Panc1 (cell line): ENCODE measurements around the gene DFFA. TPM values are rescaled to one million over a fixed set of nuclear protein-coding genes. Genes with fewer than 3 reads are reported as not detected.
"Not testable (repeated sequence)": the region's sequence is repeated elsewhere in the genome, so short reads cannot be mapped to it uniquely, and the experiment has no call there.

Experiments used
- ATAC-seq: fragments of 200-7000 bp; cut with Tn5 transposase; 2 replicates; pipeline ENCODE4 v1.9.1; 2020; ENCODE audit warnings: mild to moderate bottlenecking, moderate library complexity
- BruUV-seq: library from RNA; stranded (reverse); fragments of 400-500 nt; replicated peaks from 2 replicates; lab custom pipeline; 2021; lab: Mats Ljungman, UMichigan
- CTCF ChIA-PET: fragments of 300-600 bp; sonication (Branson Sonifier 250); formaldehyde crosslinking; loops from one replicate; lab custom pipeline; 2022; ENCODE audit warnings: antibody characterized with exemption; lab: Charles Lee
- POLR2A ChIA-PET: fragments of 300-600 bp; sonication (Branson Sonifier 250); formaldehyde crosslinking; loops from one replicate; lab custom pipeline; 2022; ENCODE audit warnings: antibody characterized with exemption; lab: Charles Lee
- DNase-seq: peaks from one replicate; pipeline ENCODE4 v3.0.0-alpha.2; 2010; ENCODE audit warnings: low read depth, low spot score
- H3K27ac ChIP-seq: 2 replicates; pipeline ENCODE4 v1.5.1; 2011; ENCODE audit warnings: mild to moderate bottlenecking, low read length, inconsistent platforms
- H3K27me3 ChIP-seq: fragments of 200-500 bp; sonication (Bioruptor generic); 2 replicates; pipeline ENCODE4 v1.6.0; 2014; ENCODE audit warnings: low read length, inconsistent platforms; ENCODE audit not compliant: control insufficient read depth, insufficient read depth
- H3K36me3 ChIP-seq: fragments of 200-500 bp; sonication (Bioruptor generic); 2 replicates; pipeline ENCODE4 v1.5.1; 2014; ENCODE audit warnings: inconsistent platforms, mild to moderate bottlenecking, low read length, moderate library complexity; ENCODE audit not compliant: control insufficient read depth, insufficient read depth
- H3K4me1 ChIP-seq: 2 replicates; pipeline ENCODE4 v1.5.1; 2011; ENCODE audit warnings: inconsistent platforms, mild to moderate bottlenecking, low read length, moderate library complexity; ENCODE audit not compliant: control insufficient read depth, insufficient read depth
- H3K4me3 ChIP-seq, 2 experiments: 2 replicates each; pipeline ENCODE4 v1.5.1; 2011 to 2012; ENCODE audit warnings: low read depth in 2 of 2, low read length in 2 of 2, mild to moderate bottlenecking in 2 of 2, inconsistent platforms in 1 of 2, moderate library complexity in 1 of 2
- H3K9me3 ChIP-seq: fragments of 200-500 bp; sonication (Bioruptor generic); 2 replicates; pipeline ENCODE4 v1.5.1; 2014; ENCODE audit warnings: low read depth, mild to moderate bottlenecking, inconsistent platforms, low read length, moderate library complexity; ENCODE audit not compliant: control insufficient read depth, insufficient read depth
- POLR2AphosphoS5 ChIP-seq: IDR thresholded peaks from 2 replicates; pipeline ENCODE4 v1.6.1; 2012; ENCODE audit warnings: mild to moderate bottlenecking, low read depth, low read length, moderate library complexity
- SIN3A ChIP-seq: IDR thresholded peaks from 2 replicates; pipeline ENCODE4 v1.6.1; 2012; ENCODE audit warnings: low read depth, mild to moderate bottlenecking, low read length, moderate library complexity, borderline replicate concordance; ENCODE audit not compliant: insufficient read depth
- TCF7L2 ChIP-seq: IDR thresholded peaks from 2 replicates; pipeline ENCODE4 v1.6.1; 2011; ENCODE audit warnings: mild to moderate bottlenecking, low read depth, low read length, inconsistent platforms
- in situ Hi-C: cut with HindIII; loops from 2 replicates; pipeline ENCODE4 v1.10.0; 2016; ENCODE audit warnings: low sequenced_read_pairs, low pct_unique_long_range_greater_than_20kb
- intact Hi-C: fragments of 100-400 bp; cut with micrococcal nuclease; formaldehyde crosslinking; loops from one replicate; pipeline ENCODE4 v1.10.0; 2022; ENCODE audit not compliant: unreplicated experiment
- total RNA-seq: library from RNA; stranded (reverse); gene quantifications from one replicate; pipeline ENCODE4 v1.2.1, GENCODE V29; 2021; ENCODE audit not compliant: unreplicated experiment
- TF ChIP-seq, protein P1 (sequence below): fragments of 450-650 bp; IDR thresholded peaks from 2 replicates; pipeline ENCODE4 v1.5.1; 2017; ENCODE audit warnings: mild to moderate bottlenecking
- TF ChIP-seq, protein P2 (sequence below), 2 experiments: IDR thresholded peaks; 2 replicates each; pipeline ENCODE4 v1.6.1; 2011 to 2012; ENCODE audit warnings: low read depth in 2 of 2, control low read depth in 1 of 2, low read length in 1 of 2, mild to moderate bottlenecking in 1 of 2, moderate library complexity in 1 of 2; ENCODE audit not compliant: insufficient read depth in 1 of 2

DFFA gene
- total RNA-seq, 1 experiment from 2014 or later, result 68.1 TPM

DNA sequence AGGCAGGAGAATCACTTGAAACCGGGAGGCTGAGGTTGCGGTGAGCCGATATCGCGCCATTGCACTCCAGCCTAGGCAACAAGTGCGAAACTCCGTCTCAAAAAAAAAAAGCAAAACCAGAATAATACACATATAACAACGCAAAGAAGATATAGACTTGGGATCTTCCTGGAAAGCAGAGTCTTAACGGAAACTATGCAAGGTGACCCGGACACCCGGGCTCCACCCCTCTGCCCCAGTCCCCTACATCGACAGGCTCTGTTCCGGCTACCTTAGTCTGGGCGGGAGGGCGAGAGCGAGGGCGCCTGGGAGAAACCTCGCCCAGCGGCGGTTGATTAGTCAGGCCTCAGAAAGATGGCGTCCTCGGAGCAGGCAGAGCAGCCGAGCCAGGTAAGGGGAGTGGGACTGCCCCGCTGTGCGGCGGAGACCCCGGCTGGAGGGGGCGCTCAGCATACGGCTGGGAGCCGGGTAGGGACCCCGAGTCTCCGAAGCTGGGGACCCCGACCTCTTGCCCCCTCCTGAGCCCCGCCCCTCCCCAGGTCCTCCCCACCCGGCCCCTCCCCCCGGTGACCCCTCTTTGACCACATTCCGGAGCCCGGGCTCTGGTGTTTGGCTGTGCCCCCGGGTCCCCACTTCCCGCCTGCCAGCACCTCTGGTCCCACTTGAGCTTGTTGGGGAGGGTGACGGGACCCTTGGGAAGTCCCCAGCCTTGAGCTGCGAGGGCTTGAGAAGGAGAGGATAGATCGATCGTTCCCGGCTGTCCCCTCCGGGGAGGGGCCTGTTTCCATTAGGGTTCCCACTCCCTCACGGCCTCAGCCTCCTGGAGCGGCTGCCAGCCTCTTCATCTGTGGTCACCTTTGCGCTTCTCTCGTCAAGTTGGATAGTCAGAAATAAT, 2.5 kb upstream of the DFFA start, which contains the start of gene PEX14:
Gene PEX14 (plus strand): TSS at position 338 of the 895 bp plus-strand sequence. CDS start 17 bp downstream, at position 355.
- peaks cover 17% of the 10 kb centered on the region for H3K4me1 ChIP-seq
- peak; percentile 82 for TF ChIP-seq SIN3A
- TF ChIP-seq TCF7L2, result no peak
- peak; percentile 84 for TF ChIP-seq POLR2AphosphoS5
- intact Hi-C loops (no loop called here), in situ Hi-C loops (no loop called here)
- DNase-seq (peak; percentile 48), ATAC-seq (peak; percentile 90)
- ChIA-PET CTCF (no interaction called here), POLR2A (no interaction called here)
- peak within 1 kb of the TSS; percentile 82 to 89 for H3K4me3 ChIP-seq
- BruUV-seq, result no TSS peak
- H3K36me3 ChIP-seq, result no peaks in the 10 kb centered on the region; the same call in 1 of the 2 replicates
- H3K27ac ChIP-seq, result peak within 1 kb of the TSS; percentile 95
- H3K9me3 ChIP-seq, result no peaks in the 10 kb centered on the region
- H3K27me3 ChIP-seq, result no peaks in the 10 kb centered on the region

DNA sequence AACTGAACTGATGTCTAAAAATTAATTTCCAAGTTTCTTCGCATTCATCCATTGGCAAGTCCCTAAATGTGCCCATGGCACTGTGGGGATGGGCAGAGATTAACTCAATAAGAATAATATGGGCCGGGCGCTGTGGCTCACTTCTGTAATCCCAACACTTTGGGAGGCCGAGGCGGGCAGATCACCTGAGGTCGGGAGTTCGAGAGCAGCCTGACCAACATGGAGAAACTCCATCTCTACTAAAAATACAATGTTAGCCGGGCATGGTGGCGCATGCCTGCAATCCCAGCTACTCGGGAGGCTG, 1.9 kb upstream of the DFFA start:
- H3K4me3 ChIP-seq, result peak overlapping the region; percentile 82 to 89
- ATAC-seq, CTCF ChIA-PET, POLR2A ChIA-PET, H3K9me3 ChIP-seq, intact Hi-C loops, H3K27me3 ChIP-seq, DNase-seq, H3K36me3 ChIP-seq, in situ Hi-C loops, BruUV-seq: not testable (repeated sequence)
- peaks cover 17% of the 10 kb centered on the region for H3K4me1 ChIP-seq
- peak overlapping the region; percentile 82 for H3K27ac ChIP-seq

DNA sequence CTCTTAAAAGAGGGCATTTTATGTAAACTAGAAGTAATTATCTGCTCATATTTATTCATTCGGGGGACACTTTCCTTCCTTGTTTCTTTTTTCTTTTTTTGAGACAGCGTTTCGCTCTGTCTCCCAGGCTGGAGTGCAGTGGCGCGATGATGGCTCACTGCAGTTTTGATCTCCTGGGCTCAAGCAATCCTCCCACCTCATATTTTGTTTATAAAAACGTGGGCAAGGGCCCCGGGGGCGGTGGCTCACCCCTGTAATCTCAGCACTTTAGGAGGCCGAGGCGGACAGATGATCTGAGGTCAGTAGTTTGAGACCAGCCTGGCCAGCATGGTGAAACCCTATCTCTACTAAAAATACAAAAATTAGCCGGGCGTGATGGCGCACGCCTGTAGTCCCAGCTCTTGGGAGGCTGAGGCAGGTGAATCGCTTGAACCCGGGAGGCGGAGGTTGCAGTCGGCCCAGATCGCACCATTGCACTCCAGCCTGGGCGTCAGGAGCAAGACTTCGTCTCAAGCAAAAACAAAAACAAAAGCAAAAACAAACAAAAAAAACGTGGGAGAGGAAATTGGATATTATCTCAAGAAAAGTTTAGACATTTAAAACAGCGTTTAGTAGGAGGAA, 926 bp upstream of the DFFA start:
- CTCF ChIA-PET, result interaction anchor here (0.5 to 1.0 kb wide), 2 partner anchors 43 to 134 kb away, joined by 3 to 4 read pairs; partner anchors contain the start of gene CENPS
- TF ChIP-seq, protein P1, sequence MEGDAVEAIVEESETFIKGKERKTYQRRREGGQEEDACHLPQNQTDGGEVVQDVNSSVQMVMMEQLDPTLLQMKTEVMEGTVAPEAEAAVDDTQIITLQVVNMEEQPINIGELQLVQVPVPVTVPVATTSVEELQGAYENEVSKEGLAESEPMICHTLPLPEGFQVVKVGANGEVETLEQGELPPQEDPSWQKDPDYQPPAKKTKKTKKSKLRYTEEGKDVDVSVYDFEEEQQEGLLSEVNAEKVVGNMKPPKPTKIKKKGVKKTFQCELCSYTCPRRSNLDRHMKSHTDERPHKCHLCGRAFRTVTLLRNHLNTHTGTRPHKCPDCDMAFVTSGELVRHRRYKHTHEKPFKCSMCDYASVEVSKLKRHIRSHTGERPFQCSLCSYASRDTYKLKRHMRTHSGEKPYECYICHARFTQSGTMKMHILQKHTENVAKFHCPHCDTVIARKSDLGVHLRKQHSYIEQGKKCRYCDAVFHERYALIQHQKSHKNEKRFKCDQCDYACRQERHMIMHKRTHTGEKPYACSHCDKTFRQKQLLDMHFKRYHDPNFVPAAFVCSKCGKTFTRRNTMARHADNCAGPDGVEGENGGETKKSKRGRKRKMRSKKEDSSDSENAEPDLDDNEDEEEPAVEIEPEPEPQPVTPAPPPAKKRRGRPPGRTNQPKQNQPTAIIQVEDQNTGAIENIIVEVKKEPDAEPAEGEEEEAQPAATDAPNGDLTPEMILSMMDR, result no peak
- TF ChIP-seq TCF7L2, result no peak
- TF ChIP-seq, protein P2, sequence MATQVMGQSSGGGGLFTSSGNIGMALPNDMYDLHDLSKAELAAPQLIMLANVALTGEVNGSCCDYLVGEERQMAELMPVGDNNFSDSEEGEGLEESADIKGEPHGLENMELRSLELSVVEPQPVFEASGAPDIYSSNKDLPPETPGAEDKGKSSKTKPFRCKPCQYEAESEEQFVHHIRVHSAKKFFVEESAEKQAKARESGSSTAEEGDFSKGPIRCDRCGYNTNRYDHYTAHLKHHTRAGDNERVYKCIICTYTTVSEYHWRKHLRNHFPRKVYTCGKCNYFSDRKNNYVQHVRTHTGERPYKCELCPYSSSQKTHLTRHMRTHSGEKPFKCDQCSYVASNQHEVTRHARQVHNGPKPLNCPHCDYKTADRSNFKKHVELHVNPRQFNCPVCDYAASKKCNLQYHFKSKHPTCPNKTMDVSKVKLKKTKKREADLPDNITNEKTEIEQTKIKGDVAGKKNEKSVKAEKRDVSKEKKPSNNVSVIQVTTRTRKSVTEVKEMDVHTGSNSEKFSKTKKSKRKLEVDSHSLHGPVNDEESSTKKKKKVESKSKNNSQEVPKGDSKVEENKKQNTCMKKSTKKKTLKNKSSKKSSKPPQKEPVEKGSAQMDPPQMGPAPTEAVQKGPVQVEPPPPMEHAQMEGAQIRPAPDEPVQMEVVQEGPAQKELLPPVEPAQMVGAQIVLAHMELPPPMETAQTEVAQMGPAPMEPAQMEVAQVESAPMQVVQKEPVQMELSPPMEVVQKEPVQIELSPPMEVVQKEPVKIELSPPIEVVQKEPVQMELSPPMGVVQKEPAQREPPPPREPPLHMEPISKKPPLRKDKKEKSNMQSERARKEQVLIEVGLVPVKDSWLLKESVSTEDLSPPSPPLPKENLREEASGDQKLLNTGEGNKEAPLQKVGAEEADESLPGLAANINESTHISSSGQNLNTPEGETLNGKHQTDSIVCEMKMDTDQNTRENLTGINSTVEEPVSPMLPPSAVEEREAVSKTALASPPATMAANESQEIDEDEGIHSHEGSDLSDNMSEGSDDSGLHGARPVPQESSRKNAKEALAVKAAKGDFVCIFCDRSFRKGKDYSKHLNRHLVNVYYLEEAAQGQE (IDR thresholded peaks at IDR 0.05; ENCODE audit: insufficient read depth in 1 of 2, low read depth in 2 of 2, low read length in 1 of 2), result no peak
- TF ChIP-seq SIN3A, result no peak
- TF ChIP-seq POLR2AphosphoS5, result no peak

More for the DNA sequence above, 926 bp upstream of the DFFA start:
- Histone ChIP-seq H3K4me3 (peak overlapping the region; percentile 73 to 86), H3K9me3 (no peaks in the 10 kb centered on the region), H3K27me3 (no peaks in the 10 kb centered on the region), H3K27ac (peak overlapping the region; percentile 82), H3K36me3 (peaks cover under 1% of the 10 kb centered on the region), H3K4me1 (peaks cover 17% of the 10 kb centered on the region)
- DNase-seq, result no peak
- in situ Hi-C loops, result no loop called here
- no peak for ATAC-seq
- POLR2A ChIA-PET, result interaction anchor here (0.6 kb wide), 1 partner anchor 372 kb away, joined by 12 read pairs; no protein-coding TSS in a partner anchor
- BruUV-seq, result no TSS peak
- intact Hi-C loops, result no loop called here
